Measurements from ENCODE around the gene DSE. TPM values are rescaled to one million over a fixed set of nuclear protein-coding genes. Genes with fewer than 3 reads are reported as not detected.

DSE gene
- total RNA-seq, 1 experiment from 2014 or later, result 38.5 TPM

GRCh38 chr6:116446399-116446798, 75.7 kb downstream of the DSE start:
- H3K4me1 ChIP-seq (ENCODE audit: control insufficient read depth in 1 of 2, insufficient read depth in 2 of 2, low read length in 2 of 2), result no peaks in the 10 kb centered on the region
- ChIA-PET POLR2A (no interaction called here), RAD21 (ENCODE audit: low non-redundant PET in 1 of 2, low total read pairs in 2 of 2, uncharacterized antibody in 2 of 2, unreplicated experiment in 2 of 2) (no interaction called here), CTCF (interaction anchor here (1.0 kb wide), 1 partner anchor 24 kb away, joined by 3 read pairs; no protein-coding TSS in a partner anchor)
- H3K4me2 ChIP-seq (ENCODE audit: low read length), result no peak overlapping the region
- BruUV-seq (replicated peaks), result no TSS peak
- H2AFZ ChIP-seq (ENCODE audit: low read depth, low read length, poor library complexity, severe bottlenecking), result no peak overlapping the region
- no peak overlapping the region for H3K9ac ChIP-seq (ENCODE audit: low read length)
- no peaks in the 10 kb centered on the region for H3K9me2 ChIP-seq (ENCODE audit: insufficient read depth)
- no peaks in the 10 kb centered on the region for H3K27me3 ChIP-seq (ENCODE audit: insufficient read depth, low read length)
- H3K79me2 ChIP-seq (ENCODE audit: insufficient read depth, low read length), result no peaks in the 10 kb centered on the region
- no peaks in the 10 kb centered on the region for H4K20me1 ChIP-seq (ENCODE audit: insufficient read depth)
- H3K27ac ChIP-seq (ENCODE audit: low read depth, low read length), result no peak overlapping the region
- intact Hi-C loops (cut with micrococcal nuclease), result no loop called here
- H3K9me3 ChIP-seq (ENCODE audit: control insufficient read depth in 1 of 2, insufficient read depth in 1 of 2, low read depth in 1 of 2, low read length in 2 of 2), result no peaks in the 10 kb centered on the region
- no peak overlapping the region for H3K4me3 ChIP-seq (replicated peaks in 1 of 2; ENCODE audit: low read depth in 1 of 2, low read length in 2 of 2)
- H3K36me3 ChIP-seq (ENCODE audit: control insufficient read depth in 1 of 2, insufficient read depth in 2 of 2, low read length in 2 of 2), result no peaks in the 10 kb centered on the region
- TF ChIP-seq MAX (IDR thresholded peaks at IDR 0.05), result no peak
- no peak for TF ChIP-seq ELF1 (IDR thresholded peaks at IDR 0.05; ENCODE audit: borderline replicate concordance, low read depth)
- TF ChIP-seq EGR1 (IDR thresholded peaks at IDR 0.05; ENCODE audit: low read depth), result no peak
- no peak for TF ChIP-seq ATF3 (IDR thresholded peaks at IDR 0.05)
- no peak for TF ChIP-seq CBX3 (IDR thresholded peaks at IDR 0.05; ENCODE audit: low read depth)
- TF ChIP-seq SRF (IDR thresholded peaks at IDR 0.05; ENCODE audit: low read depth), result no peak
- no peak for TF ChIP-seq TCF7L2 (IDR thresholded peaks at IDR 0.05; ENCODE audit: borderline replicate concordance, extremely low read depth, insufficient read depth, insufficient read length)
- ATAC-seq, result no peak
- no peak for DNase-seq (ENCODE audit: low read depth, low spot score)

GRCh38 chr6:116447052-116447451, 76.3 kb downstream of the DSE start:
- no peaks in the 10 kb centered on the region for H3K9me2 ChIP-seq (ENCODE audit: insufficient read depth)
- H3K4me3 ChIP-seq (replicated peaks in 1 of 2; ENCODE audit: low read depth in 1 of 2, low read length in 2 of 2), result no peak overlapping the region
- H3K79me2 ChIP-seq (ENCODE audit: insufficient read depth, low read length), result no peaks in the 10 kb centered on the region
- no peaks in the 10 kb centered on the region for H3K36me3 ChIP-seq (ENCODE audit: control insufficient read depth in 1 of 2, insufficient read depth in 2 of 2, low read length in 2 of 2)
- no peaks in the 10 kb centered on the region for H4K20me1 ChIP-seq (ENCODE audit: insufficient read depth)
- H3K4me2 ChIP-seq (ENCODE audit: low read length), result no peak overlapping the region
- ChIA-PET RAD21 (ENCODE audit: low non-redundant PET in 1 of 2, low total read pairs in 2 of 2, uncharacterized antibody in 2 of 2, unreplicated experiment in 2 of 2) (no interaction called here), CTCF (interaction anchor here (1.0 kb wide), 1 partner anchor 24 kb away, joined by 3 read pairs; no protein-coding TSS in a partner anchor), POLR2A (no interaction called here)
- no peak for DNase-seq (ENCODE audit: low read depth, low spot score)
- intact Hi-C loops (cut with micrococcal nuclease), result no loop called here
- no peak for TF ChIP-seq ELF1 (IDR thresholded peaks at IDR 0.05; ENCODE audit: borderline replicate concordance, low read depth)
- TF ChIP-seq ZFX (IDR thresholded peaks at IDR 0.05), result no peak
- TF ChIP-seq POLR2AphosphoS5 (IDR thresholded peaks at IDR 0.05; ENCODE audit: low read depth, low read length), result no peak
- no peak for TF ChIP-seq POLR2A (IDR thresholded peaks at IDR 0.05; ENCODE audit: borderline replicate concordance, extremely low read depth, insufficient read depth, insufficient read length)
- TF ChIP-seq TCF7L2 (IDR thresholded peaks at IDR 0.05; ENCODE audit: borderline replicate concordance, extremely low read depth, insufficient read depth, insufficient read length), result no peak
- TF ChIP-seq EGR1 (IDR thresholded peaks at IDR 0.05; ENCODE audit: low read depth), result no peak
- no peak for TF ChIP-seq CEBPB (IDR thresholded peaks at IDR 0.05; ENCODE audit: low read depth)
- TF ChIP-seq RAD21 (IDR thresholded peaks at IDR 0.05; ENCODE audit: low read depth), result no peak
- no peak for TF ChIP-seq CTCF (IDR thresholded peaks at IDR 0.05 in 2 of 3, conservative IDR thresholded peaks at IDR 0.05 in 1 of 3; ENCODE audit: borderline replicate concordance in 1 of 3, insufficient read depth in 1 of 3, low read depth in 2 of 3, low read length in 2 of 3)
- TF ChIP-seq SP1 (IDR thresholded peaks at IDR 0.05; ENCODE audit: low read depth), result no peak
- no peak for TF ChIP-seq ZBTB33 (IDR thresholded peaks at IDR 0.05; ENCODE audit: extremely low read depth, insufficient replicate concordance, low read length)
- no peak overlapping the region for H3K27ac ChIP-seq (ENCODE audit: low read depth, low read length)
- H3K9ac ChIP-seq (ENCODE audit: low read length), result no peak overlapping the region
- BruUV-seq (replicated peaks), result no TSS peak
- no peak overlapping the region for H2AFZ ChIP-seq (ENCODE audit: low read depth, low read length, poor library complexity, severe bottlenecking)
- H3K27me3 ChIP-seq (ENCODE audit: insufficient read depth, low read length), result no peaks in the 10 kb centered on the region
- H3K9me3 ChIP-seq (ENCODE audit: control insufficient read depth in 1 of 2, insufficient read depth in 1 of 2, low read depth in 1 of 2, low read length in 2 of 2), result no peaks in the 10 kb centered on the region
- no peaks in the 10 kb centered on the region for H3K4me1 ChIP-seq (ENCODE audit: control insufficient read depth in 1 of 2, insufficient read depth in 2 of 2, low read length in 2 of 2)
- no peak for ATAC-seq
